ENCODE results near the gene PHF1.

The PHF1 gene

DNA sequence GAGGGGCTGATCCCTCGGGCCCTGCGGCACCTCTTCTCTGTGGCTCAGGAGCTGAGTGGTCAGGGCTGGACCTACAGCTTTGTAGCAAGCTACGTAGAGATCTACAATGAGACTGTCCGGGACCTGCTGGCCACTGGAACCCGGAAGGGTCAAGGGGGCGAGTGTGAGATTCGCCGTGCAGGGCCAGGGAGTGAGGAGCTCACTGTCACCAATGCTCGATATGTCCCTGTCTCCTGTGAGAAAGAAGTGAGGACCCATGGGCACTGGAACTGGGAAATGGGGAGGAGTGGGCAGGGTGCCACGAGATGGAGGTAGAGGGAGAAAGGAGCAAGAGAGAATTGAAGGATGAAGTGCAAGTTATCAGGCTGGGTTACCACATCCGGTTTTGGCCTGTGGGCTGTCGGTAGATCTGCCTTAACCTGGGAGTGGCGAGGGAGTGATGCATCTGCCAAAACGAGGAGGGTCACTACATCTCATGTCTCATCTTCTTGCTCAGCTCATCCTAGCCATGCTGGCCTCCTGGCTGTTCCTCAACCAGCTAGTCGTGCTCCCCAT is 5.4 kb upstream of the PHF1 start:
- H3K4me3 ChIP-seq = no peak overlapping the region
- no peak overlapping the region for H3K9ac ChIP-seq (ENCODE audit: insufficient read length)
- no peak for DNase-seq (ENCODE audit: low read depth, low spot score)
- no peaks in the 10 kb centered on the region for H3K9me3 ChIP-seq (ENCODE audit: low read depth, low read length)
- peaks cover 75% of the 10 kb centered on the region for H3K36me3 ChIP-seq (ENCODE audit: insufficient read depth, low read length)
- TF ChIP-seq EZH2 (IDR thresholded peaks at IDR 0.05) (no peak), FOXP2 (optimal IDR thresholded peaks at IDR 0.05; ENCODE audit: control extremely low read depth, extremely low read length, insufficient read depth) (no peak), POLR2AphosphoS5 (IDR thresholded peaks at IDR 0.05; ENCODE audit: borderline replicate concordance, low read depth, low read length) (no peak)
- H3K27ac ChIP-seq = no peak overlapping the region

DNA sequence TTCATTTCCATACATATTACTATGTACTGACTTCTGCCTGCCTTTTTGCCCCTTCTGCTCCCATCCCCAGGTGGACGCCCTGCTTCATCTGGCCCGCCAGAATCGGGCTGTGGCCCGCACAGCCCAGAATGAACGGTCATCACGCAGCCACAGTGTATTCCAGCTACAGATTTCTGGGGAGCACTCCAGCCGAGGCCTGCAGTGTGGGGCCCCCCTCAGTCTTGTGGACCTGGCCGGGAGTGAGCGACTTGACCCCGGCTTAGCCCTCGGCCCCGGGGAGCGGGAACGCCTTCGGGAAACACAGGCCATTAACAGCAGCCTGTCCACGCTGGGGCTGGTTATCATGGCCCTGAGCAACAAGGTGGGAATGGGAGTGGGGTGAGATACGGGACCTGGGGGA is 4.7 kb upstream of the PHF1 start:
- H3K9me3 ChIP-seq (ENCODE audit: low read depth, low read length) = no peaks in the 10 kb centered on the region
- no peak overlapping the region for H3K9ac ChIP-seq (ENCODE audit: insufficient read length)
- no peak overlapping the region for H3K27ac ChIP-seq
- H3K36me3 ChIP-seq (ENCODE audit: insufficient read depth, low read length) = peaks cover 69% of the 10 kb centered on the region
- no peak for DNase-seq (ENCODE audit: low read depth, low spot score)
- H3K4me3 ChIP-seq = no peak overlapping the region
- TF ChIP-seq POLR2AphosphoS5 (IDR thresholded peaks at IDR 0.05; ENCODE audit: borderline replicate concordance, low read depth, low read length) (no peak), EZH2 (IDR thresholded peaks at IDR 0.05) (no peak), FOXP2 (optimal IDR thresholded peaks at IDR 0.05; ENCODE audit: control extremely low read depth, extremely low read length, insufficient read depth) (no peak)

DNA sequence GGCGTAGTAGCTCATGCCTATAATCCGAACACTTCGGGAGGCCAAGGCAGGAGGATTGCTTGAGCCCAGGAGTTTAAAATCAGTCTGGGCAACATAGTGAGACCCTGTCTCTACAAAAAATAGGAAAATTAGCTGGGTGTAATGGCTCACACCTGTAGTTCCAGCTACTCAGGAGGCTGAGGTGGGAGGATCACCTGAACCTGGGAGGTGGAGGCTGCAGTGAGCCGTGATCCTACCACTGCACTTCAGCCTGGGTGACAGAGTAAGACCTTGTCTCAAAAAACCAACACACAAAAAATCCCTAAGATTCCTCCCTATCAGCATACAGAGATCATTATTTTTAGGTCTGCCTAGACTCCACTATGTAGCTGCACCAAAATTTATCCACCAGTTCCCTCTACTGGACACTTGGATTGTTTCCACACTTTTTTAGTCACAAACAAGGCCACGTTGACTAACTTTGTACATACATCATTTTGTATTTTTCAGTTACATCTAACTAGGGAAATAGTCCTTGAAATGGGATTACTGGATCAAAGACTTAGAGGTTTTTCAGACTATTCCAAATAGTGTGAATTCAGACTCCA is 3.6 kb upstream of the PHF1 start:
- DNase-seq (ENCODE audit: low read depth, low spot score) = no peak
- H3K27ac ChIP-seq = peak overlapping the region; percentile 22; the same call in 1 of the 2 replicates
- H3K9ac ChIP-seq (ENCODE audit: insufficient read length) = no peak overlapping the region
- no peak overlapping the region for H3K4me3 ChIP-seq
- H3K9me3 ChIP-seq (ENCODE audit: low read depth, low read length) = no peaks in the 10 kb centered on the region
- H3K36me3 ChIP-seq (ENCODE audit: insufficient read depth, low read length) = peaks cover 60% of the 10 kb centered on the region
- TF ChIP-seq POLR2AphosphoS5 (IDR thresholded peaks at IDR 0.05; ENCODE audit: borderline replicate concordance, low read depth, low read length) (no peak), EZH2 (IDR thresholded peaks at IDR 0.05) (no peak), FOXP2 (optimal IDR thresholded peaks at IDR 0.05; ENCODE audit: control extremely low read depth, extremely low read length, insufficient read depth) (no peak)

DNA sequence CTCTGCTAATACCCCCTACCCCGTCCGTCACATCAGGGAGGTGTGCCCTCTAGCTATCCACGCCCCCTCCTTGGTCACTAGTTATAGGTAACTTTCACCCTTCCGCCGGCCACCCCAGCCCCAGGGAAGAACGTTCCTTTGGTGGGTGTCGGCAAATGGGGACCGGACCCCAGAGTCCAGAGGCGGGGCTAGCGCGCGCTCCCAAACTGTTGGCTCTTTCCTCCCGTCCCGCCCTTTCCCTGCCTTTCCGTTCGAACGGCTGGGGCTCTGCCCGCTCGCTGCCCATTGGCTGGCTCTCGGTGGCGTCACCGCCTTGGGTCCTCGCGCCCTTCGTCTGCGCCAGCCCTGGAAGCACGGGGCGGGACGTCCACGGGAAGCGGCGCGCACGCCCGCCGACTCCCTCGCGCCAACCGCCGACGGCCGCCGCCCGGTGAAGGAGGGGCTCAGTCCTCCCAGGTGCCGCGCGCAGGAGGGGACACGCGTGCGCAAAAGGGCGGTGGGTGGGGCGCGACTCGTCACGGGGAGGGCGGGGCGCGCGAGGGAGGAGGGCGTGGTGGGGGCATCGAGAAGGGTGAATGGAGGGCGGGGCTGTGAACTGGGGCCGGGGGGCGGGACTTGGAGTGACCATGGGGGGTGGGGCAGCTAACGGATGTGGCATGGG is 634 bp upstream of the PHF1 start:
- peak; percentile 90 for TF ChIP-seq POLR2AphosphoS5 (IDR thresholded peaks at IDR 0.05; ENCODE audit: borderline replicate concordance, low read depth, low read length)
- TF ChIP-seq EZH2 (IDR thresholded peaks at IDR 0.05) = no peak
- TF ChIP-seq FOXP2 (optimal IDR thresholded peaks at IDR 0.05; ENCODE audit: control extremely low read depth, extremely low read length, insufficient read depth) = no peak

DNA sequence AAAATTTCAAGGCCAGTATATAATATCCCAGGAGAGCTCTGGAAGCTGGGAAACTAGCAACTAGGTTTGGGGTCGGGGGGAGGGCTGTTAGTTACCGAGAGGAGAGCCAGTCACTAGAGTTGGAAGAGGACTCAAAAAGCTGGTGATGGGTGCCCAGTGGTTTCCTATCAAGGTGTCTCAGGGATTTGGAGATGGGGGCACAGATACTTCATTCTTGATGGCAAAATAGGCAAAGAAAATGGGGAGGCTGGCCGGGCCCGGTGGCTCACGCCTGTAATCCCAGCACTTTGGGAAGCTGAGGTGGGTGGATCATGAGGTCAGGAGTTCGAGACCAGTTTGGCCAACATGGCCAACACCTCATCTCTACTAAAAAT is 805 bp downstream of the PHF1 start:
- H3K9me3 ChIP-seq (ENCODE audit: low read depth, low read length) = no peaks in the 10 kb centered on the region
- peak overlapping the region; percentile 88 for H3K4me3 ChIP-seq
- no peak overlapping the region; the same call in 1 of the 2 replicates for H3K27ac ChIP-seq
- peak overlapping the region; percentile 80 for H3K9ac ChIP-seq (ENCODE audit: insufficient read length)
- no peak for TF ChIP-seq EZH2 (IDR thresholded peaks at IDR 0.05)
- TF ChIP-seq FOXP2 (optimal IDR thresholded peaks at IDR 0.05; ENCODE audit: control extremely low read depth, extremely low read length, insufficient read depth) = no peak
- no peak for TF ChIP-seq POLR2AphosphoS5 (IDR thresholded peaks at IDR 0.05; ENCODE audit: borderline replicate concordance, low read depth, low read length)
- peaks cover 42% of the 10 kb centered on the region for H3K36me3 ChIP-seq (ENCODE audit: insufficient read depth, low read length)
- no peak for DNase-seq (ENCODE audit: low read depth, low spot score)

More for the DNA sequence above, 634 bp upstream of the PHF1 start:
- DNase-seq (ENCODE audit: low read depth, low spot score) = no peak
- Histone ChIP-seq H3K36me3 (ENCODE audit: insufficient read depth, low read length) (peaks cover 47% of the 10 kb centered on the region), H3K9me3 (ENCODE audit: low read depth, low read length) (no peaks in the 10 kb centered on the region), H3K9ac (ENCODE audit: insufficient read length) (peak overlapping the region; percentile 83), H3K27ac (peak overlapping the region; percentile 91), H3K4me3 (peak overlapping the region; percentile 88)

DNA sequence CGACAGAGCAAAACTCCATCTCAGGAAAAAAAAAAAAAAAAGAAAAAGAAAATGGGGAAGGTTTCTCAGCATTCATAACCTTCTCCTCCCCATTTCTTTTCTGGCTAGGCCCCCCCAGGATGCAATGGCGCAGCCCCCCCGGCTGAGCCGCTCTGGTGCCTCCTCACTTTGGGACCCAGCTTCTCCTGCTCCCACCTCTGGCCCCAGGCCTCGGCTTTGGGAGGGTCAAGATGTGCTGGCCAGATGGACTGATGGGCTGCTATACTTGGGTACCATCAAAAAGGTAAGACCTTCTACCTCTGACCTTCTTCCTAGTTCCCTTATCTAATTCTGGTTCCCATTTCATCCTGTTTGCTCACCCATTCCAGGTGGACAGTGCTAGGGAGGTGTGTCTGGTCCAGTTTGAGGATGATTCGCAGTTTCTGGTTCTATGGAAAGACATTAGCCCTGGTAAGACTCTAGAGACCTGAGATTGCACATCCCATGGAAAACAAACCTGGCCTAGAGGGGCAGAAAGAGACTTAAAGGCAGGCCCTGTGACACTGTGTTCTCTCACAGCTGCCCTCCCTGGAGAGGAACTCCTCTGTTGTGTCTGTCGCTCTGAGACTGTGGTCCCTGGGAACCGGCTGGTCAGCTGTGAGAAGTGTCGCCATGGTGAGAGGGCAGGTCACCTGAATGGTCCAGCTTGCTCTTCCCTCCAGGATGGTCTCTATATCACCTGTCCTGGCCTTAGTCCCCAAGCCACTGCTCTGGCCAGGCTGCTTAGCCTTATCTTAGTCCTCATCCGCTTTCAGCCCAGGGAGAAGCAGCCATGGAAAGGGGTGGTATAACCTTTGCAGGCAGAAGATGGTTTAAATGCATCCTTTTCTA is 1.6 kb downstream of the PHF1 start:
- DNase-seq (ENCODE audit: low read depth, low spot score) = no peak
- Histone ChIP-seq H3K4me3 (no peak overlapping the region), H3K9me3 (ENCODE audit: low read depth, low read length) (no peaks in the 10 kb centered on the region), H3K27ac (no peak overlapping the region), H3K36me3 (ENCODE audit: insufficient read depth, low read length) (peaks cover 35% of the 10 kb centered on the region), H3K9ac (ENCODE audit: insufficient read length) (no peak overlapping the region)
- no peak for TF ChIP-seq FOXP2 (optimal IDR thresholded peaks at IDR 0.05; ENCODE audit: control extremely low read depth, extremely low read length, insufficient read depth)
- TF ChIP-seq POLR2AphosphoS5 (IDR thresholded peaks at IDR 0.05; ENCODE audit: borderline replicate concordance, low read depth, low read length) = no peak
- no peak for TF ChIP-seq EZH2 (IDR thresholded peaks at IDR 0.05)

DNA sequence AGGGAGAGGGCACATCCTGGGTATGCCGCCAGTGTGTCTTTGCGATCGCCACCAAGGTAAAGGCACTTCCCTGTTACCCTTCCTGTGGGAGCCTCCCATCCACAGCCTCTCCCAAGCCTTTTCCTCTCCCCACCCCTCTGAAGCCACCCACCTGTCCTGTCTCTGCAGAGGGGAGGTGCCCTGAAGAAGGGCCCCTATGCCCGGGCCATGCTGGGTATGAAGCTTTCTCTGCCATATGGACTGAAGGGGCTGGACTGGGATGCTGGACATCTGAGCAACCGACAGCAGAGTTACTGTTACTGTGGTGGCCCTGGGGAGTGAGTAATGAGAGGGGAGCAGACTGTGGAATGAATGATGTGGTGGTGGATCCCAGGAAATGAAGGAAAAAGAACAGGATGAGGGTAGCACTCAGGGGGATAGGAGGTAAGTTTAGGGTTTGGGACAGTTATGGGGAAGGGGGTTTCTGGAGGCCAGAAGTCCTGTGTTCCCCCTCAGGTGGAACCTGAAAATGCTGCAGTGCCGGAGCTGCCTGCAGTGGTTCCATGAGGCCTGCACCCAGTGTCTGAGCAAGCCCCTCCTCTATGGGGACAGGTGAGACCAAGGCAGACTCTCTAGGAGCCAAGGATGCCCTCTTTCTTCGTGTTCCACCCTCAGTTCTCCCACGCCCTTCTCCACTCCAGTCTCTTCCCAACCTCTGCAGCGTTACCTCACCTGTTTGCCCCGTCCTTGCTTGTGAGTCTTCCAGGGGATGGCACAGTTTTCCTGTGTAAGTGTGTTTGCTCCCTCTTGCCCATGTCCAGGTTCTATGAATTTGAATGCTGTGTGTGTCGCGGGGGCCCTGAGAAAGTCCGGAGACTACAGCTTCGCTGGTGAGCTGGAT is 2.7 kb downstream of the PHF1 start:
- peak; percentile 29; the same call in 1 of the 2 replicates for TF ChIP-seq POLR2AphosphoS5 (IDR thresholded peaks at IDR 0.05; ENCODE audit: borderline replicate concordance, low read depth, low read length)
- TF ChIP-seq FOXP2 (optimal IDR thresholded peaks at IDR 0.05; ENCODE audit: control extremely low read depth, extremely low read length, insufficient read depth) = no peak
- TF ChIP-seq EZH2 (IDR thresholded peaks at IDR 0.05) = no peak
- Histone ChIP-seq H3K9me3 (ENCODE audit: low read depth, low read length) (no peaks in the 10 kb centered on the region), H3K4me3 (no peak overlapping the region), H3K9ac (ENCODE audit: insufficient read length) (no peak overlapping the region), H3K27ac (0 out of 2 replicates have a peak overlapping the region, but pooled peaks have one; percentile 11), H3K36me3 (ENCODE audit: insufficient read depth, low read length) (peaks cover 25% of the 10 kb centered on the region; the same call in 1 of the 2 replicates)
- no peak for DNase-seq (ENCODE audit: low read depth, low spot score)
